Jurkat, Clone E6-1 (cell line): ENCODE measurements around the gene ZDHHC6. TPM values are rescaled to one million over a fixed set of nuclear protein-coding genes. Genes with fewer than 3 reads are reported as not detected.
"Not testable (repeated sequence)": the region's sequence is repeated elsewhere in the genome, so short reads cannot be mapped to it uniquely, and the experiment has no call there.

Experiments used
- DNase-seq: peaks from one replicate; pipeline ENCODE4 v3.0.0-alpha.2; 2011; ENCODE audit warnings: low read depth, low spot score
- H3K4me3 ChIP-seq: 2 replicates; pipeline ENCODE4 v1.5.1; 2011; ENCODE audit warnings: mild to moderate bottlenecking, low read length, control low read depth, moderate library complexity
- polyA plus RNA-seq: library from polyadenylated mRNA; unstranded; fragments of >200 nt; gene quantifications from one replicate; pipeline ENCODE4 v1.2.1, GENCODE V29; 2012; ENCODE audit warnings: missing spikeins; ENCODE audit not compliant: insufficient read length, insufficient read depth

ZDHHC6 gene, protein sequence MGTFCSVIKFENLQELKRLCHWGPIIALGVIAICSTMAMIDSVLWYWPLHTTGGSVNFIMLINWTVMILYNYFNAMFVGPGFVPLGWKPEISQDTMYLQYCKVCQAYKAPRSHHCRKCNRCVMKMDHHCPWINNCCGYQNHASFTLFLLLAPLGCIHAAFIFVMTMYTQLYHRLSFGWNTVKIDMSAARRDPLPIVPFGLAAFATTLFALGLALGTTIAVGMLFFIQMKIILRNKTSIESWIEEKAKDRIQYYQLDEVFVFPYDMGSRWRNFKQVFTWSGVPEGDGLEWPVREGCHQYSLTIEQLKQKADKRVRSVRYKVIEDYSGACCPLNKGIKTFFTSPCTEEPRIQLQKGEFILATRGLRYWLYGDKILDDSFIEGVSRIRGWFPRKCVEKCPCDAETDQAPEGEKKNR
- 51.7 TPM for polyA plus RNA-seq

- DNase-seq = peak; percentile 79
Measured at GRCh38 chr10:112446855-112447619, at the start of gene ZDHHC6, which contains the start of gene VTI1A. TSS of gene ZDHHC6 (minus strand) at chr10:112446914. CDS start at chr10:112445436, 1,478 bp downstream. TSS of gene VTI1A (plus strand) at chr10:112447215. CDS start at chr10:112447374, 159 bp downstream.

GRCh38 chr10:112492736-112493135 is 46.0 kb upstream of the ZDHHC6 start:
- no peak for DNase-seq
- no peak overlapping the region for H3K4me3 ChIP-seq

More at GRCh38 chr10:112446855-112447619, at the start of gene ZDHHC6, which contains the start of gene VTI1A:
- H3K4me3 ChIP-seq = peak within 1 kb of the TSS; percentile 100

GRCh38 chr10:112491144-112491543 is 44.4 kb upstream of the ZDHHC6 start:
- no peak for DNase-seq
- H3K4me3 ChIP-seq = no peak overlapping the region

- DNase-seq = no peak
- H3K4me3 ChIP-seq = no peak overlapping the region
Measured at GRCh38 chr10:112490545-112490944, 43.8 kb upstream of the ZDHHC6 start.

- no peak for DNase-seq
- no peak overlapping the region for H3K4me3 ChIP-seq
Measured at GRCh38 chr10:112487964-112488363, 41.2 kb upstream of the ZDHHC6 start.

GRCh38 chr10:112484399-112484798 is 37.7 kb upstream of the ZDHHC6 start:
- DNase-seq = no peak
- no peak overlapping the region for H3K4me3 ChIP-seq

- DNase-seq = no peak
- no peak overlapping the region for H3K4me3 ChIP-seq
Measured at GRCh38 chr10:112481602-112482001, 34.9 kb upstream of the ZDHHC6 start.

- peak; percentile 9 for DNase-seq
- no peak overlapping the region for H3K4me3 ChIP-seq
Measured at GRCh38 chr10:112475575-112476218, 29.0 kb upstream of the ZDHHC6 start.

DNA sequence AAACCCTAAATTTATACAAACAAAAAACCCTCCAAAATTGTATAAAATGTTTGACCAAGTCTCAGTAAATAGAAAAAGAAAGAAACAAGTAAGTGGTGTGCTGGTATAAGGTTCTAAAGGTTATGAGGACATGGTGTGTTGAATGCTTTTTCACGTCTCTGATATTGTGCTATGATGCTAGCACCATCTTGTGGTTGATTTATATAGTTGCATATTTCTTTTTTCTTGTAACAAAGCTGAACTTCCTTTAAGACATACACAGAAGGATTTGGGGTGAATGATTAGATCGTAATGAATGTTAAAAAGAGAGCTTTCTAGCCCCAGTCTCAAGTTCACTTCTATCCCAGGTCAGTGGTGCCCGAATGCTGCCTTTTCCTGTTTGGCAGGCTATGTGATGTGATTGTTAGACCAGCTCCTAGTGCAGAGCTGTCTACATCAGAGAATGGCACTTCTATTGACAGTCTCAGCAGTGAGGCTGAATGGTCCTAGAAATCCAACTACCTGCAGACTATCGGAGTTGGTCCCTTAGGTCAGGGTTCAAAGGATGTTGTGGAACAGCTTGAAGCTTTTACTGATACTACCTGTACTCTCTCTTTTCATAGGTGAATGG is 25.3 kb upstream of the ZDHHC6 start:
- no peak overlapping the region for H3K4me3 ChIP-seq
- DNase-seq = peak; percentile 65

- no peak for DNase-seq
- no peak overlapping the region for H3K4me3 ChIP-seq
Measured at GRCh38 chr10:112467541-112468075, 20.9 kb upstream of the ZDHHC6 start.

GRCh38 chr10:112466802-112467201 is 20.1 kb upstream of the ZDHHC6 start:
- DNase-seq = no peak
- H3K4me3 ChIP-seq = no peak overlapping the region

DNA sequence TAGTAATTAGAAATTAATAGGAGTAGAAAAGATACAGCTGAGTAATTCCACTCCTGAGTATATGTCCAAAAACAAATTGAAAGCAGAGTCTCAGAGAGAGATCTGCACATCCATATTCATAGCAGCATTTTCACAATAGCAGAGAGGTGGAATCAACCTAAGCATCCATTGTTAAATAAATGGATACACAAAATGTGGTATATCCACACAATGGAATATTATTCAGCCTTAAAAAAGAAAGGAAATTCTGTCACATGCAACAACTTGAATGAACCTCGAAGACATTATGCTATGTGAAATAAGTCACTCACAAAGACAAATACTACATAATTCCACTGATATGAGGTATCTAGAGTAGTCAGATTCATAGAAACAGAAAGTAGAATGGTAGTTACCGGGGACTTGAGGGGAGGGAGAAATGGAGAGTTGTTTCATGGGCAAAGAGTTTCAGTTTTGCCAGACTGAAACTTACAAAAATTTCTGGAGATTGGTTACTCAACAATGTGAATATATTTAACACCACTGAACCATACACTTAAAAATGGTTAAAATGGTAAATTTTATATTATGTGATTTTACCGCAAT is 18.7 kb upstream of the ZDHHC6 start:
- DNase-seq = no peak
- H3K4me3 ChIP-seq = no peak overlapping the region

- DNase-seq, H3K4me3 ChIP-seq: not testable (repeated sequence)
Measured at GRCh38 chr10:112464074-112464473, 17.4 kb upstream of the ZDHHC6 start.

DNA sequence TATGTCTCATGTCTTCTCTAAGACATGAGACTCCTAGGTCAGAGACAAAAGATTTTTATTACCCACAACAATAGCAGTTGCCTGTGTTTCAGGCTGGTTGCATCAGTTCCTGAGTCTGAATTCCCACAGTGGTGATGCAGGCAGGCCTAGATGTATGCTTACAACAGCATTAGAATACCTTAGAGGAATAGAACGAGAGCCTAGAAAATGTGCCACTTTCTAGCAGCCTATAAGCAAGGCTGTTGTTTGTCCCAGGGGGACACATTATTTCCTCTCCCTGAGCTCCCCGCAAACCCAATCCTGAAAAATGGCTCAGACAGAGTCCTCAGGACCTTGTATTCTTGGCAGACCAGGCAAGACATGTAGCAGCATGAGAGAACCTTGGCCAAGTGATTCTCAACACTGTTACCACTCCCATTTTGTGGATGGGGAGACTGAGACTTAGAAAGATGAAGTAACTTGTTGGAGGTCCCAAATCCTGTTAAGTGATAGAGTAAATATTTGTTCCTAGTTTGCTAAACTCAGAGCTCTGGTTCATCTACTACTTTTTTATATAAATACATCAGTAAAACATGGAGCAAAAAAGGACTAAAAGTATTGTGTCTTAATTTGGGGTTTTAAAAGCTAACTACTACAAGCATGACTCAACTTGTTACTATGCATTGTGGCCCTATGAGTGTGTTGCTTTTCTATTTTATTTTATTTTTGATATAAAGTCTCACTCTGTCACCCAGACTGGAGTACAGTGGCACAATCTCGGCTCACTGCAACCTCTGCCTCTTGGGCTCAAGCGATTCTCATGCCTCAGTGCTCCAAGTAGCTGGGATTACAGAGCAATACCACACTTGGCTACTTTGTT is 14.5 kb upstream of the ZDHHC6 start:
- DNase-seq = no peak
- no peak overlapping the region for H3K4me3 ChIP-seq

DNA sequence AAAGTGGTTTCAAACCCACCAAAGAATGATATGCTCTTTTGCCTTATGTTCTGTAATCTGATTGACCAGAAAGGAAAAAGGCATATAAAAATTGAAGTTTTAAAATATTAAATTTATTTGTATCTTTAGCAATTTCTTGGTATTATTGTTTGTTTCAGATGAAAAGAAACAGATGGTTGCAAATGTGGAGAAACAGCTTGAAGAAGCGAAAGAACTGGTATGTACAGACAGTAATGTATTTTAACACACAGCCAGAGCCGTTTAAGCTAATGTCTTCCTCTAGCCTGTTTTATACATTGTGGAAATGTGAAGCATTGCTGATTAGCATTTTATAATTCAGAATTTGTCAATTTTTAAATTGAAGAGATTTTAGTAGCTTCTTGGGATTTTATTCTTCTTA is 13.7 kb upstream of the ZDHHC6 start:
- DNase-seq = no peak
- no peak overlapping the region for H3K4me3 ChIP-seq

- no peak overlapping the region for H3K4me3 ChIP-seq
- no peak for DNase-seq
Measured at GRCh38 chr10:112456533-112456932, 9.8 kb upstream of the ZDHHC6 start.

GRCh38 chr10:112454910-112455779 is 8.4 kb upstream of the ZDHHC6 start:
- DNase-seq = no peak
- H3K4me3 ChIP-seq = no peak overlapping the region
